Liver (tissue), 9 donors: ENCODE results near the gene STPG4. TPM values are rescaled to one million over a fixed set of nuclear protein-coding genes. Genes with fewer than 3 reads are reported as not detected.

Experiments
- DNase-seq: peaks from one replicate; pipeline ENCODE4 v3.0.0-alpha.2; 2017; ENCODE audit warnings: low spot score
- H3K27ac ChIP-seq, 2 donors: one replicate each; pipeline ENCODE4 v1.7.0; 2013; ENCODE audit warnings: inconsistent platforms in 2 of 2, low read length in 2 of 2, control low read depth in 1 of 2, low read depth in 1 of 2, mild to moderate bottlenecking in 1 of 2
- H3K27me3 ChIP-seq, 4 donors: one replicate each; pipeline versions ENCODE4 v1.6.1 to v1.7.0; 2013; ENCODE audit warnings: low read length in 3 of 4, inconsistent platforms in 1 of 4, mild to moderate bottlenecking in 1 of 4, moderate library complexity in 1 of 4; ENCODE audit not compliant: control insufficient read depth in 4 of 4, insufficient read depth in 4 of 4
- H3K36me3 ChIP-seq, 4 donors: one replicate each; pipeline versions ENCODE4 v1.6.1 to v1.7.0; 2013; ENCODE audit warnings: low read length in 3 of 4, mild to moderate bottlenecking in 3 of 4, low read depth in 1 of 4, moderate library complexity in 1 of 4; ENCODE audit not compliant: control insufficient read depth in 4 of 4, insufficient read depth in 3 of 4
- H3K4me1 ChIP-seq, 4 donors: one replicate each; pipeline versions ENCODE4 v1.6.1 to v1.7.0; 2013; ENCODE audit warnings: low read length in 3 of 4, mild to moderate bottlenecking in 3 of 4, moderate library complexity in 1 of 4; ENCODE audit not compliant: control insufficient read depth in 4 of 4, insufficient read depth in 4 of 4
- H3K4me3 ChIP-seq, 3 donors: one replicate each; pipeline versions ENCODE4 v1.6.1 to v1.7.0; 2013; ENCODE audit warnings: low read length in 3 of 3, control low read depth in 1 of 3, low read depth in 1 of 3, mild to moderate bottlenecking in 1 of 3
- H3K9ac ChIP-seq, 2 donors: one replicate each; pipeline ENCODE4 v1.7.0; 2013; ENCODE audit warnings: low read length in 2 of 2, mild to moderate bottlenecking in 2 of 2, moderate library complexity in 2 of 2, control low read depth in 1 of 2, low read depth in 1 of 2
- H3K9me3 ChIP-seq, 4 donors: one replicate each; pipeline versions ENCODE4 v1.6.1 to v1.7.0; 2013; ENCODE audit warnings: low read length in 3 of 4; ENCODE audit not compliant: control insufficient read depth in 4 of 4
- ATF3 ChIP-seq: IDR thresholded peaks from 2 replicates; pipeline ENCODE4 v1.6.1; 2016; ENCODE audit warnings: antibody characterized with exemption
- CTCF ChIP-seq: fragments of 150-350 bp; IDR thresholded peaks from 2 replicates; pipeline ENCODE4 v1.5.1; 2017; ENCODE audit warnings: improper control_type of control experiment, low read depth, low read length; ENCODE audit not compliant: missing input control
- EGR1 ChIP-seq, 2 donors: IDR thresholded peaks; 2 replicates each; pipeline ENCODE4 v1.6.1; 2016 to 2018; ENCODE audit warnings: antibody characterized with exemption in 2 of 2, low read depth in 2 of 2
- FOXA1 ChIP-seq: IDR thresholded peaks from 2 replicates; pipeline ENCODE4 v1.6.1; 2016; ENCODE audit warnings: antibody characterized with exemption
- GABPA ChIP-seq, 2 donors: IDR thresholded peaks in 1 of 2; conservative IDR thresholded peaks in 1 of 2; 2 replicates each; pipeline ENCODE4 v1.6.1; 2016; ENCODE audit warnings: antibody characterized with exemption in 2 of 2, mild to moderate bottlenecking in 1 of 2, moderate library complexity in 1 of 2
- HNF4A ChIP-seq, 2 donors: conservative IDR thresholded peaks; 2 replicates each; pipeline ENCODE4 v1.6.1; 2016; ENCODE audit warnings: antibody characterized with exemption in 2 of 2, mild to moderate bottlenecking in 2 of 2
- HNF4G ChIP-seq: IDR thresholded peaks from 2 replicates; pipeline ENCODE4 v1.6.1; 2016; ENCODE audit warnings: antibody characterized with exemption
- JUND ChIP-seq, 2 donors: IDR thresholded peaks; 2 replicates each; pipeline ENCODE4 v1.6.1; 2016; ENCODE audit warnings: antibody characterized with exemption in 2 of 2
- MAX ChIP-seq: IDR thresholded peaks from 2 replicates; pipeline ENCODE4 v1.6.1; 2016; ENCODE audit warnings: antibody characterized with exemption
- NR2F2 ChIP-seq: IDR thresholded peaks from 2 replicates; pipeline ENCODE4 v1.6.1; 2016; ENCODE audit warnings: antibody characterized with exemption
- RAD21 ChIP-seq, 2 donors: IDR thresholded peaks; 2 replicates each; pipeline ENCODE4 v1.6.1; 2016; ENCODE audit warnings: antibody characterized with exemption in 2 of 2, mild to moderate bottlenecking in 2 of 2
- REST ChIP-seq: IDR thresholded peaks from 2 replicates; pipeline ENCODE4 v1.6.1; 2016; ENCODE audit warnings: antibody characterized with exemption, mild to moderate bottlenecking
- RXRA ChIP-seq, 2 donors: IDR thresholded peaks; 2 replicates each; pipeline ENCODE4 v1.6.1; 2017 to 2018; ENCODE audit warnings: antibody characterized with exemption in 2 of 2, mild to moderate bottlenecking in 1 of 2
- SP1 ChIP-seq: IDR thresholded peaks from 2 replicates; pipeline ENCODE4 v1.6.1; 2018; ENCODE audit warnings: antibody characterized with exemption, mild to moderate bottlenecking
- TAF1 ChIP-seq: conservative IDR thresholded peaks from 2 replicates; pipeline ENCODE4 v1.6.1; 2016; ENCODE audit warnings: antibody characterized with exemption, mild to moderate bottlenecking
- YY1 ChIP-seq: IDR thresholded peaks from 2 replicates; pipeline ENCODE4 v1.6.1; 2016; ENCODE audit warnings: antibody characterized with exemption, mild to moderate bottlenecking
- ZBTB33 ChIP-seq: IDR thresholded peaks from 2 replicates; pipeline ENCODE4 v1.6.1; 2016; ENCODE audit warnings: antibody characterized with exemption
- WGBS: extraction: QIAGEN DNeasy Blood & Tissue Kit; methylation state at CpG from one replicate; pipeline ENCODE4 v1.1.7; 2013; 5-methylcytosine and 5-hydroxymethylcytosine counted together
- polyA plus RNA-seq, 2 donors: library from polyadenylated mRNA; stranded (reverse) in 1 of 2; unstranded in 1 of 2; fragments of 200-250 nt in 1 of 2; fragments of >200 nt in 1 of 2; fragmentation: Nextera tagmentation in 1 of 2; extraction: Ambion mirVana in 1 of 2; gene quantifications; one replicate each; pipeline versions ENCODE4 v1.2.1 to v1.2.3, GENCODE V29; 2013 to 2015
- total RNA-seq, 2 donors: library from RNA; depleted of rRNA; stranded (reverse); fragments of >200 nt; gene quantifications; one replicate each; pipeline ENCODE4 v1.2.3, GENCODE V29; 2014
- donor health status: healthy.
- donor health status: healthy.
- donor health status: healthy.
- donor health status: healthy.
- donor health status: healthy.

Gene STPG4
- total and polyA plus RNA-seq, 4 donors, result 0.25 TPM; not detected in 3

- no peaks in the 10 kb centered on the region for H3K9me3 ChIP-seq
These were observed 57.5 kb downstream of the STPG4 start for GRCh38 chr2:47097563-47097962.

GRCh38 chr2:47096451-47096850 is 58.7 kb downstream of the STPG4 start:
- no peaks in the 10 kb centered on the region for H3K36me3 ChIP-seq
- H3K4me1 ChIP-seq, result no peaks in the 10 kb centered on the region
- H3K27me3 ChIP-seq, result no peaks in the 10 kb centered on the region
- TF ChIP-seq GABPA (IDR thresholded peaks at IDR 0.05 in 1 of 2, conservative IDR thresholded peaks at IDR 0.05 in 1 of 2) (no peak), FOXA1 (no peak), YY1 (no peak), JUND (IDR thresholded peaks at IDR 0.05) (no peak), RAD21 (IDR thresholded peaks at IDR 0.05) (no peak), RXRA (IDR thresholded peaks at IDR 0.05) (no peak), HNF4G (no peak), TAF1 (no peak)
- no peaks in the 10 kb centered on the region for H3K9me3 ChIP-seq
- WGBS, result 94% methylated on average over 4 of the region's 4 CpGs
- DNase-seq, result no peak
- no peak overlapping the region for H3K9ac ChIP-seq
- no peak overlapping the region for H3K4me3 ChIP-seq
- no peak overlapping the region for H3K27ac ChIP-seq

More at GRCh38 chr2:47097563-47097962, 57.5 kb downstream of the STPG4 start:
- Histone ChIP-seq H3K27me3 (no peaks in the 10 kb centered on the region), H3K27ac (no peak overlapping the region), H3K4me1 (no peaks in the 10 kb centered on the region), H3K36me3 (no peaks in the 10 kb centered on the region), H3K9ac (no peak overlapping the region), H3K4me3 (no peak overlapping the region)
- no peak for TF ChIP-seq YY1
- no peak for DNase-seq
- WGBS, result 87% methylated on average over 4 of the region's 4 CpGs

- H3K4me1 ChIP-seq, result no peaks in the 10 kb centered on the region
- H3K4me3 ChIP-seq, result no peak overlapping the region
- H3K9me3 ChIP-seq, result no peaks in the 10 kb centered on the region
- DNase-seq, result no peak
- 93% methylated on average over 5 of the region's 5 CpGs for WGBS
- H3K36me3 ChIP-seq, result no peaks in the 10 kb centered on the region
- no peak overlapping the region for H3K27ac ChIP-seq
- TF ChIP-seq MAX (no peak), RAD21 (IDR thresholded peaks at IDR 0.05) (no peak), ATF3 (no peak), TAF1 (no peak), ZBTB33 (no peak), EGR1 (IDR thresholded peaks at IDR 0.05; ENCODE audit: low read depth in 2 of 2) (no peak), GABPA (IDR thresholded peaks at IDR 0.05 in 1 of 2, conservative IDR thresholded peaks at IDR 0.05 in 1 of 2) (no peak), HNF4G (no peak), CTCF (no peak), RXRA (IDR thresholded peaks at IDR 0.05) (no peak), SP1 (no peak), HNF4A (conservative IDR thresholded peaks at IDR 0.05) (no peak), REST (no peak), NR2F2 (no peak)
- H3K27me3 ChIP-seq, result no peaks in the 10 kb centered on the region
- no peak overlapping the region for H3K9ac ChIP-seq
These were observed 59.6 kb downstream of the STPG4 start for GRCh38 chr2:47095349-47096020.
